H9 (cell line): Measurements from ENCODE around the gene SOX13. TPM values are rescaled to one million over a fixed set of nuclear protein-coding genes. Genes with fewer than 3 reads are reported as not detected.

Experiments
- DNase-seq: peaks from one replicate; pipeline ENCODE4 v3.0.0-alpha.2; 2017
- H2AFZ ChIP-seq: one replicate; pipeline ENCODE4 v1.6.1; 2013; ENCODE audit warnings: mild to moderate bottlenecking, low read length, control low read depth, moderate library complexity
- H2AK5ac ChIP-seq: 2 replicates; pipeline ENCODE4 v1.6.1; 2013; ENCODE audit warnings: low read length, control low read depth, mixed read lengths; ENCODE audit not compliant: insufficient read length
- H2BK120ac ChIP-seq: one replicate; pipeline ENCODE4 v1.6.1; 2013; ENCODE audit warnings: low read depth, mild to moderate bottlenecking, low read length, control low read depth, inconsistent platforms; ENCODE audit not compliant: poor library complexity, severe bottlenecking
- H2BK12ac ChIP-seq: 2 replicates; pipeline ENCODE4 v1.6.1; 2013; ENCODE audit warnings: low read length, control low read depth, mixed read lengths, low read depth; ENCODE audit not compliant: insufficient read length
- H2BK15ac ChIP-seq: 2 replicates; pipeline ENCODE4 v1.6.1; 2013; ENCODE audit warnings: low read depth, low read length, control low read depth
- H2BK20ac ChIP-seq: one replicate; pipeline ENCODE4 v1.6.1; 2013; ENCODE audit warnings: low read depth, mild to moderate bottlenecking, low read length, control low read depth, inconsistent platforms; ENCODE audit not compliant: poor library complexity, severe bottlenecking
- H2BK5ac ChIP-seq: 2 replicates; pipeline ENCODE4 v1.6.1; 2013; ENCODE audit warnings: low read length, control low read depth, mixed read lengths; ENCODE audit not compliant: insufficient read length
- H3K14ac ChIP-seq: 2 replicates; pipeline ENCODE4 v1.6.1; 2013; ENCODE audit warnings: low read length, control low read depth; ENCODE audit not compliant: insufficient read depth
- H3K18ac ChIP-seq: 2 replicates; pipeline ENCODE4 v1.6.1; 2013; ENCODE audit warnings: low read depth, mild to moderate bottlenecking, mixed read lengths, low read length, control low read depth; ENCODE audit not compliant: insufficient read length
- H3K23ac ChIP-seq: 2 replicates; pipeline ENCODE4 v1.6.1; 2013; ENCODE audit warnings: low read length, control low read depth, mixed read lengths, low read depth; ENCODE audit not compliant: insufficient read length
- H3K23me2 ChIP-seq: 2 replicates; pipeline ENCODE4 v1.6.1; 2013; ENCODE audit warnings: low read depth, mild to moderate bottlenecking, mixed read lengths, low read length, control low read depth; ENCODE audit not compliant: insufficient read length, poor library complexity, severe bottlenecking
- H3K27ac ChIP-seq: 2 replicates; pipeline ENCODE4 v1.5.1; 2013; ENCODE audit warnings: low read length, control low read depth, mixed read lengths, low read depth; ENCODE audit not compliant: insufficient read length
- H3K27me3 ChIP-seq: 2 replicates; pipeline ENCODE4 v1.6.1; 2013; ENCODE audit warnings: low read length, control low read depth, inconsistent platforms; ENCODE audit not compliant: insufficient read depth
- H3K4ac ChIP-seq: 2 replicates; pipeline ENCODE4 v1.6.1; 2013; ENCODE audit warnings: low read depth, mild to moderate bottlenecking, control low read depth, inconsistent platforms, low read length, moderate library complexity
- H3K4me1 ChIP-seq: 2 replicates; pipeline ENCODE4 v1.6.1; 2013; ENCODE audit warnings: low read length, control low read depth, inconsistent platforms; ENCODE audit not compliant: insufficient read depth
- H3K4me2 ChIP-seq: 2 replicates; pipeline ENCODE4 v1.6.1; 2013; ENCODE audit warnings: low read length, control low read depth, mixed read lengths; ENCODE audit not compliant: insufficient read length, insufficient read depth
- H3K56ac ChIP-seq: 2 replicates; pipeline ENCODE4 v1.6.1; 2013; ENCODE audit warnings: low read depth, mild to moderate bottlenecking, mixed read lengths, low read length, control low read depth; ENCODE audit not compliant: insufficient read length
- H3K79me1 ChIP-seq: 2 replicates; pipeline ENCODE4 v1.6.1; 2013; ENCODE audit warnings: low read depth, mild to moderate bottlenecking, moderate library complexity, low read length, control low read depth, inconsistent platforms; ENCODE audit not compliant: insufficient read depth, poor library complexity, severe bottlenecking
- H3K79me2 ChIP-seq: 2 replicates; pipeline ENCODE4 v1.6.1; 2013; ENCODE audit warnings: low read length, control low read depth, inconsistent platforms; ENCODE audit not compliant: insufficient read depth
- H3K9ac ChIP-seq: 2 replicates; pipeline ENCODE4 v1.6.1; 2013; ENCODE audit warnings: low read length, control low read depth, mixed read lengths; ENCODE audit not compliant: insufficient read length; ENCODE audit errors: extremely low read depth
- H3K9me3 ChIP-seq: one replicate; pipeline ENCODE4 v1.6.1; 2013; ENCODE audit warnings: low read depth, low read length, inconsistent platforms; ENCODE audit not compliant: control insufficient read depth
- H3T11ph ChIP-seq: one replicate; pipeline ENCODE4 v1.6.1; 2013; ENCODE audit warnings: mild to moderate bottlenecking, low read length, control low read depth, inconsistent platforms
- H4K20me1 ChIP-seq: one replicate; pipeline ENCODE4 v1.6.1; 2013; ENCODE audit not compliant: control insufficient read depth, insufficient read length, insufficient read depth
- H4K5ac ChIP-seq: 2 replicates; pipeline ENCODE4 v1.6.1; 2013; ENCODE audit warnings: low read depth, mild to moderate bottlenecking, mixed read lengths, low read length, control low read depth; ENCODE audit not compliant: insufficient read length
- H4K8ac ChIP-seq: replicated peaks from 2 replicates; pipeline ENCODE4 v1.6.1; 2013; ENCODE audit warnings: low read length, control low read depth, mixed read lengths, low read depth; ENCODE audit not compliant: insufficient read length
- H4K91ac ChIP-seq: 2 replicates; pipeline ENCODE4 v1.6.1; 2013; ENCODE audit warnings: low read depth, mild to moderate bottlenecking, moderate library complexity, mixed read lengths, low read length, control low read depth; ENCODE audit not compliant: insufficient read length
- H3K27ac Mint-ChIP-seq, 3 experiments: 2 replicates in 2 of 3; 3 replicates in 1 of 3; pipeline ENCODE4 v1.8.0; 2020 to 2021; ENCODE audit warnings: mixed read lengths in 3 of 3, mild to moderate bottlenecking in 1 of 3, moderate library complexity in 1 of 3
- H3K27me3 Mint-ChIP-seq: 2 replicates; pipeline ENCODE4 v1.8.0; 2021; ENCODE audit warnings: low read depth, mild to moderate bottlenecking, moderate library complexity, mixed read lengths
- H3K36me3 Mint-ChIP-seq, 3 experiments: 2 replicates in 2 of 3; 3 replicates in 1 of 3; pipeline ENCODE4 v1.8.0; 2020 to 2021; ENCODE audit warnings: low read depth in 3 of 3, mixed read lengths in 3 of 3; ENCODE audit not compliant: insufficient read depth in 1 of 3
- H3K4me1 Mint-ChIP-seq, 2 experiments: 2 replicates each; pipeline ENCODE4 v1.8.0; 2020; ENCODE audit warnings: mixed read lengths in 2 of 2
- H3K4me3 Mint-ChIP-seq, 2 experiments: 2 replicates in 1 of 2; 3 replicates in 1 of 2; pipeline ENCODE4 v1.8.0; 2020 to 2021; ENCODE audit warnings: mild to moderate bottlenecking in 2 of 2, mixed read lengths in 2 of 2, moderate library complexity in 1 of 2
- H3K9me3 Mint-ChIP-seq, 2 experiments: 2 replicates in 1 of 2; 3 replicates in 1 of 2; pipeline ENCODE4 v1.8.0; 2020; ENCODE audit warnings: mild to moderate bottlenecking in 2 of 2, mixed read lengths in 2 of 2, moderate library complexity in 1 of 2
- WGBS: extraction: QIAGEN DNeasy Blood & Tissue Kit; methylation state at CpG from one replicate; pipeline ENCODE4 v1.1.7; 2013; ENCODE audit warnings: missing lambda C conversion rate, low lambda C conversion rate, mixed read lengths; ENCODE audit not compliant: insufficient read length; ENCODE audit errors: extremely low coverage; 5-methylcytosine and 5-hydroxymethylcytosine counted together
- total RNA-seq: library from RNA; stranded (reverse); gene quantifications from 2 replicates; pipeline ENCODE4 v1.2.1, GENCODE V29; 2021
- TF ChIP-seq, protein P1 (sequence below): fragments of 200-600 bp; sonication (generic); conservative IDR thresholded peaks from 3 replicates; pipeline ENCODE4 v1.8.0; 2021; ENCODE audit warnings: antibody characterized with exemption, mild to moderate bottlenecking

Gene SOX13
- total RNA-seq, 1 experiment from 2014 or later = 120 TPM

DNA sequence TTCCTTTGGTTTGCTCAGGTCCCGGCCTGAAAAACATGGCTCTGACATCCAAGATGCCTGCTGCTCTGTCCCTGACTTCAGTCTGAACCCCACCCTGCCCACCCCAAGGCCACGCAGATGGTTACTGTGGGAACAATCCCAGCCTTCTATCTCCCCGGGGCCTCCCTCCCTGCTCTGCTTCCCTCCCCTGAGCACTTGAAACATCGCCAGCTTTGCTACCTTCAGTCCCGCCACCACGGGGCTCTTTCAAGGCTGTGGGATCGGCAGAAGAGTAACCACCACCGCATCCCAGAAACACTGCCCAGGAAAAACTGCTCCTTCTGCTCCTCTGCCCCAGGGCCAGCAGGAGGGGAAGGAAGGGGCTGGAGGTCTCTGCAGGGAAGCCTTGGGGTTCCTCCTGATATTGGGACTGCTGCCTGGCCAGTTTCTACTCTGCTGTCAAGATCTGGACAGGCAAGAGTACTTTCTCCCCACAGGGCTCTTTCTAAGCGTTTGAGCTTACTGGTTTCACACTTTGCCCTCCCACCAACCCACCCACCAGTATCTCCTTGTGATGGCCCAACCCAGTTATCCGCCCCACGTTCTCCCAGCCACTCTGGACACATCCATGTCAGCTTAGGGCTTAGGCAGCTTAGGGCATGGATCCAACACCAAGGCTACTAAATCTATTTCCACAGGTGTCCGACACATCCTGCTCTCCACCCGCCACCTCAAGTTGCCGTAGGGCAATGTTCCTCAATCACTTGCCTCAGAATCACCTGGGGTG, 70.5 kb downstream of the SOX13 start:
- H3T11ph ChIP-seq = no peak overlapping the region
- H3K27ac ChIP-seq = no peak overlapping the region
- Mint-ChIP-seq H3K4me1 (peaks cover 30 to 32% of the 10 kb centered on the region in 2 experiments), H3K4me3 (no peak overlapping the region), H3K27ac (no peak overlapping the region), H3K27me3 (peaks cover 12% of the 10 kb centered on the region), H3K36me3 (peaks cover 3 to 22% (median 10%) of the 10 kb centered on the region in 3 experiments; a peak in 5 of 7 replicates), H3K9me3 (no peaks in the 10 kb centered on the region)
- peaks cover 4% of the 10 kb centered on the region; the same call in 1 of the 2 replicates for H3K4me1 ChIP-seq
- no peak overlapping the region for H4K5ac ChIP-seq
- H2BK120ac ChIP-seq = no peak overlapping the region
- no peak overlapping the region for H2AK5ac ChIP-seq
- no peak overlapping the region for H3K23ac ChIP-seq
- H3K9me3 ChIP-seq = no peaks in the 10 kb centered on the region
- WGBS = no CpG with 5 or more reads among the region's 14 CpGs
- no peaks in the 10 kb centered on the region for H3K79me2 ChIP-seq
- H3K27me3 ChIP-seq = no peaks in the 10 kb centered on the region
- H4K20me1 ChIP-seq = no peaks in the 10 kb centered on the region
- no peaks in the 10 kb centered on the region for H3K79me1 ChIP-seq
- no peak overlapping the region for H2BK20ac ChIP-seq
- H3K56ac ChIP-seq = no peak overlapping the region
- H3K4ac ChIP-seq = no peak overlapping the region
- no peak overlapping the region for H2BK12ac ChIP-seq
- H4K8ac ChIP-seq = no peak overlapping the region
- no peak overlapping the region for H3K9ac ChIP-seq
- DNase-seq = no peak
- H3K14ac ChIP-seq = no peak overlapping the region
- no peak overlapping the region for H2BK15ac ChIP-seq
- no peak overlapping the region for H3K18ac ChIP-seq
- H4K91ac ChIP-seq = no peak overlapping the region
- H2BK5ac ChIP-seq = no peak overlapping the region
- H2AFZ ChIP-seq = no peak overlapping the region
- TF ChIP-seq, protein P1, sequence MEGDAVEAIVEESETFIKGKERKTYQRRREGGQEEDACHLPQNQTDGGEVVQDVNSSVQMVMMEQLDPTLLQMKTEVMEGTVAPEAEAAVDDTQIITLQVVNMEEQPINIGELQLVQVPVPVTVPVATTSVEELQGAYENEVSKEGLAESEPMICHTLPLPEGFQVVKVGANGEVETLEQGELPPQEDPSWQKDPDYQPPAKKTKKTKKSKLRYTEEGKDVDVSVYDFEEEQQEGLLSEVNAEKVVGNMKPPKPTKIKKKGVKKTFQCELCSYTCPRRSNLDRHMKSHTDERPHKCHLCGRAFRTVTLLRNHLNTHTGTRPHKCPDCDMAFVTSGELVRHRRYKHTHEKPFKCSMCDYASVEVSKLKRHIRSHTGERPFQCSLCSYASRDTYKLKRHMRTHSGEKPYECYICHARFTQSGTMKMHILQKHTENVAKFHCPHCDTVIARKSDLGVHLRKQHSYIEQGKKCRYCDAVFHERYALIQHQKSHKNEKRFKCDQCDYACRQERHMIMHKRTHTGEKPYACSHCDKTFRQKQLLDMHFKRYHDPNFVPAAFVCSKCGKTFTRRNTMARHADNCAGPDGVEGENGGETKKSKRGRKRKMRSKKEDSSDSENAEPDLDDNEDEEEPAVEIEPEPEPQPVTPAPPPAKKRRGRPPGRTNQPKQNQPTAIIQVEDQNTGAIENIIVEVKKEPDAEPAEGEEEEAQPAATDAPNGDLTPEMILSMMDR = no peak
- H3K23me2 ChIP-seq = no peaks in the 10 kb centered on the region
- H3K4me2 ChIP-seq = no peak overlapping the region
